ENCODE measurements around the gene HIBCH. TPM values are rescaled to one million over a fixed set of nuclear protein-coding genes. Genes with fewer than 3 reads are reported as not detected.
"Not testable (repeated sequence)": the region's sequence is repeated elsewhere in the genome, so short reads cannot be mapped to it uniquely, and the experiment has no call there.

Gene HIBCH
- total RNA-seq, 1 donor from 2014 or later = 23.3 TPM

DNA sequence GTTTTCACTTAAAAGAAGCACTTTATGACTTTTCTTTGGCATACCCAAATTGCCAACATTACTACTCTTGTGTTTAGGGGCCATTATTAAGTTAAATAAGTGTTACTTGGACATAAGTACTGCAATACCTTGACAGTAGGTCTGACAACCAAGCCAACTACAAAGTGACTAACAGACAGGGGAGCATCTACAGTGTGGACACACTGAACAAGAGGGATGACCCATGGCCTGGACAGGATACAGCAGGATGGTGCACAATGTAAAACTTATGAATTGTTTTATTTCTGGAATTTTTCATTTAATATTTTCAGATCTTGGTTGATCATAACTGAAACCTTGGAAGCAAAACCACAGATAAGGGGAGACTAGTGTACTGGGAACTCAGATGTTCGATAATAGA lies 19.8 kb upstream of the HIBCH start:
- Histone ChIP-seq H3K4me3 (no peak overlapping the region), H3K9me3 (no peaks in the 10 kb centered on the region), H3K27me3 (no peaks in the 10 kb centered on the region), H3K27ac (no peak overlapping the region), H3K36me3 (no peaks in the 10 kb centered on the region), H3K4me1 (peaks cover 1% of the 10 kb centered on the region)
- ATAC-seq (no peak), DNase-seq (no peak)
- intact Hi-C loops (cut with DNase I) = no loop called here
- TF ChIP-seq, protein P1, sequence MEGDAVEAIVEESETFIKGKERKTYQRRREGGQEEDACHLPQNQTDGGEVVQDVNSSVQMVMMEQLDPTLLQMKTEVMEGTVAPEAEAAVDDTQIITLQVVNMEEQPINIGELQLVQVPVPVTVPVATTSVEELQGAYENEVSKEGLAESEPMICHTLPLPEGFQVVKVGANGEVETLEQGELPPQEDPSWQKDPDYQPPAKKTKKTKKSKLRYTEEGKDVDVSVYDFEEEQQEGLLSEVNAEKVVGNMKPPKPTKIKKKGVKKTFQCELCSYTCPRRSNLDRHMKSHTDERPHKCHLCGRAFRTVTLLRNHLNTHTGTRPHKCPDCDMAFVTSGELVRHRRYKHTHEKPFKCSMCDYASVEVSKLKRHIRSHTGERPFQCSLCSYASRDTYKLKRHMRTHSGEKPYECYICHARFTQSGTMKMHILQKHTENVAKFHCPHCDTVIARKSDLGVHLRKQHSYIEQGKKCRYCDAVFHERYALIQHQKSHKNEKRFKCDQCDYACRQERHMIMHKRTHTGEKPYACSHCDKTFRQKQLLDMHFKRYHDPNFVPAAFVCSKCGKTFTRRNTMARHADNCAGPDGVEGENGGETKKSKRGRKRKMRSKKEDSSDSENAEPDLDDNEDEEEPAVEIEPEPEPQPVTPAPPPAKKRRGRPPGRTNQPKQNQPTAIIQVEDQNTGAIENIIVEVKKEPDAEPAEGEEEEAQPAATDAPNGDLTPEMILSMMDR (IDR thresholded peaks at IDR 0.05) = no peak

DNA sequence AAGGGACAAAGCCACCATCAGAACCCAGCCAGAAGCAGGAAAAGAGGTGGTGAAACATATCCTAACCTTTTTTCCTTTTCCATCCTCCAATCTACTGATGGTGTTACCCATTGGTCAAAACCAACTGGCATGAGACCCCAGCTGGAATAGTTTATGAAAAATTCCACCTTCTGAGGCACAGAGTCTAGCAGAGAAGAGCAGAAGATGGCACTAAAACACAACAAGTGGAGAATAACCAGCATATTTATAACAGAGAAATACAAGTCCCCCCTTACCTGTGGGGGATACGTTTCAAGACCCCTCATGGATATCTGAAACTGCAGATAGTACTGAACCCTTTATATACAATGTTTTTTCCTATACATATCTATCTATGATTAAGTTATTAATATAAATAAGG lies 18.8 kb upstream of the HIBCH start:
- Histone ChIP-seq H3K4me3 (no peak overlapping the region), H3K36me3 (no peaks in the 10 kb centered on the region), H3K27ac (no peak overlapping the region), H3K4me1 (peaks cover 4% of the 10 kb centered on the region), H3K27me3 (no peaks in the 10 kb centered on the region), H3K9me3 (no peaks in the 10 kb centered on the region)
- TF ChIP-seq, protein P1 (IDR thresholded peaks at IDR 0.05) = no peak
- intact Hi-C loops (cut with DNase I) = no loop called here
- no peak for ATAC-seq
- DNase-seq = no peak

DNA sequence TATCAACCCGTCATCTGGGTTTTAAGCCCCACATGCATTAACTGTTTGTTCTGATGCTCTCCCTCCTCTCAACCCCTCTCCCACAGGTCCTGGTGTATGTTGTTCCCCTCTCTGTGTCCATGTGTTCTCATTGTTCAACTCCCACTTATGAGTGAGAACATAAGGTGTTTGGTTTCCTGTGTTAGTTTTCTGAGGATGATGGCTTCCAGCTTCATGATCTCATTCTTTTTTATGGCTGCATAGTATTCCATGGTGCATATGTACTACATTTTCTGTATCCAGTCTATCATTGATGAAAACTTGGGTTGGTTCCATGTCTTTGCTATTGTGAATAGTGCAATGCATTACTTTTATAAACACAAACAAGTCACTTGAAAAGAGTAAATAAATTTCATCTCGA lies 16.8 kb upstream of the HIBCH start:
- Histone ChIP-seq H3K27me3 (no peaks in the 10 kb centered on the region), H3K9me3 (no peaks in the 10 kb centered on the region), H3K36me3 (no peaks in the 10 kb centered on the region), H3K27ac (no peak overlapping the region), H3K4me3 (no peak overlapping the region), H3K4me1 (peaks cover 4% of the 10 kb centered on the region)
- TF ChIP-seq, protein P1 (IDR thresholded peaks at IDR 0.05) = no peak
- intact Hi-C loops (cut with DNase I) = no loop called here
- DNase-seq (no peak), ATAC-seq (no peak)

DNA sequence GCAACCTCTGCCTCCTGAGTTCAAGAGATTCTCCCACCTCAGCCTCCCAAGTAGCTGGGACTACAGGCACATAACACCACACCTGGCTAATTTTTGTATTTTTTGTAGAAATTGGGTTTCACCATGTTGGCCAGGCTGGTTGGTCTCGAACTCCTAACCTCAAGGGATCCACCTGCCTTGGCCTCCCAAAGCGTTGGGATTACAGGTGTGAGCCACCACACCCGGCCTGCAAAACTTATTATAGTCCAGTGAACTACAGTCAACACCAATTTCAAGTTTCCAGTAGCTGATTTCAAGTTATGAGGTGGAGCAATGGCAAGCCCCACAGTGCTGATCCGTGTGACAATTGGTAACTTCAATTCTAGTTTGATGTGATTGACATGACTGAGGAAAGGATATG lies 16.0 kb upstream of the HIBCH start:
- DNase-seq; H3K4me1 ChIP-seq; H3K36me3 ChIP-seq; H3K27me3 ChIP-seq; H3K4me3 ChIP-seq; intact Hi-C loops (cut with DNase I); H3K27ac ChIP-seq; H3K9me3 ChIP-seq; ATAC-seq: not testable (repeated sequence)

DNA sequence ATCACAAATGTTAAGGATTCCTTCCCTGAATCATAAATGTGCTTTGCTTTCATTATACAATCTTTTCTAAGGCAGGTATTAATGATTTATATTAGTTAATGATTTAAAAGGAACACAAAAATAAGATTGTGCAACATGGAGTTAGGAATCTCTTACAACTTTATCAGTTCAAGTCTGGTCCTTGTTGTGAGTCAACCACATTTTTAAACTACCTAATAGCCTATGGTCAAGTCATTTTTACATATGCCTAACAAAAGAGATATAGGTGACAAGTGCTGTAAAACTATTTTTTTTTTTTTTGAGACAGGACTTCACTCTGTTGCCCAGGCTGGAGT lies 15.6 kb upstream of the HIBCH start:
- H3K9me3 ChIP-seq = no peaks in the 10 kb centered on the region
- H3K27me3 ChIP-seq = no peaks in the 10 kb centered on the region
- no peak overlapping the region for H3K4me3 ChIP-seq
- intact Hi-C loops (cut with DNase I) = no loop called here
- DNase-seq = no peak
- ATAC-seq = no peak
- TF ChIP-seq, protein P1 (IDR thresholded peaks at IDR 0.05) = no peak
- H3K4me1 ChIP-seq = peaks cover 4% of the 10 kb centered on the region
- H3K36me3 ChIP-seq = no peaks in the 10 kb centered on the region
- H3K27ac ChIP-seq = no peak overlapping the region

DNA sequence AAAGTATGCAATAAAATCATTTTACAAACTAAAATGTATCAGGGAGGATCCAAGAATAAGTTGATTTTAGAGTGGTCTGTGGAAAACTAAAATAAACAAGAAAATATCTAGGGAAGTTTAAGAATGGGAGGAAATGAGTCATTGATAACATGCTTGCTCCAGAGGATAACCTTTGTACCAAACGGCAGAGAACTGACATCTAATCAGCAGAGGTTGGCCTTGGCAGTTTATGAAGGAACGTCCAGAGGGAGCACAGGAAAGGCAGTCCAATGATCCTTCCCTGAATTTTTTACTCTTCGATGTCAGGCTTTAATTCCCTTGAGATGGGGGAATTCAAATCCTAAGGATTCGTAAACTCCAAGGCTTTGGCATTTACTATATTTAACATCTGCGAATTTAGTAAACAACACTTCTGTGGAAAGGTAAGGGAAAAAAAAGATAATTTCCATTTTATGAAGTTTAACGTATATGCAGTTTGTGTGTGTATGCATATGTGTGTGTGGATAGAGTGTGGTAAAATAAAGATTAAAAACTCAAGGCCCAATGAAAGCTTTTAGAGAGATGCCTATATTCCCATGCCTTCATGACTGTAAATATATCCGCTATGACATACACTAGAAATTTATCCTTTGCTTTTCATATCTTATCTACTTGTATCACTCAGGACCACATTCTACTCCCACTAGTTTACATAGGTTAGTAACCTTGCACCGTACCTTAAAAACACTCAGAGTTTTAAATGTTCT lies 15.0 kb upstream of the HIBCH start:
- Histone ChIP-seq H3K4me1 (peaks cover 4% of the 10 kb centered on the region), H3K27me3 (no peaks in the 10 kb centered on the region), H3K9me3 (no peaks in the 10 kb centered on the region), H3K4me3 (no peak overlapping the region), H3K27ac (no peak overlapping the region), H3K36me3 (no peaks in the 10 kb centered on the region)
- TF ChIP-seq, protein P1 (IDR thresholded peaks at IDR 0.05) = no peak
- no peak for DNase-seq
- ATAC-seq = peak; percentile 39
- intact Hi-C loops (cut with DNase I) = no loop called here

Data from upper lobe of right lung (tissue), 1 donor.